Neuronal stem cell (in vitro differentiated cells): ENCODE results near the gene PSMD14.

Source experiments
- DNase-seq: peaks from one replicate; pipeline ENCODE4 v3.0.0-alpha.2; 2013; ENCODE audit warnings: low spot score
- H2AFZ ChIP-seq: one replicate; pipeline ENCODE4 v1.6.1; 2013; ENCODE audit warnings: mild to moderate bottlenecking, low read length, inconsistent platforms
- H2AK5ac ChIP-seq: 2 replicates; pipeline ENCODE4 v1.6.1; 2013; ENCODE audit warnings: low read depth, mild to moderate bottlenecking, inconsistent platforms, low read length, moderate library complexity, mixed read lengths
- H2BK120ac ChIP-seq: 2 replicates; pipeline ENCODE4 v1.6.1; 2013; ENCODE audit warnings: low read depth, mild to moderate bottlenecking, inconsistent platforms, low read length, moderate library complexity, mixed read lengths
- H2BK12ac ChIP-seq: one replicate; pipeline ENCODE4 v1.6.1; 2013; ENCODE audit warnings: low read length, inconsistent platforms
- H2BK15ac ChIP-seq: 2 replicates; pipeline ENCODE4 v1.6.1; 2013; ENCODE audit warnings: mild to moderate bottlenecking, low read length, inconsistent platforms, mixed read lengths
- H2BK5ac ChIP-seq: one replicate; pipeline ENCODE4 v1.6.1; 2013; ENCODE audit warnings: inconsistent platforms, mild to moderate bottlenecking, low read length, moderate library complexity
- H3K14ac ChIP-seq: one replicate; pipeline ENCODE4 v1.6.1; 2013; ENCODE audit warnings: low read length, inconsistent platforms
- H3K18ac ChIP-seq: 2 replicates; pipeline ENCODE4 v1.6.1; 2013; ENCODE audit warnings: low read length, inconsistent platforms
- H3K23ac ChIP-seq: 2 replicates; pipeline ENCODE4 v1.6.1; 2013; ENCODE audit warnings: low read depth, mild to moderate bottlenecking, mixed read lengths, low read length, inconsistent platforms; ENCODE audit not compliant: poor library complexity
- H3K27ac ChIP-seq: replicated peaks from 3 replicates; pipeline ENCODE4 v1.5.1; 2013; ENCODE audit warnings: low read length, inconsistent platforms
- H3K27me3 ChIP-seq, 3 experiments: 2 replicates each; pipeline ENCODE4 v1.6.1; 2013; ENCODE audit warnings: low read length in 3 of 3, mild to moderate bottlenecking in 2 of 3, inconsistent platforms in 1 of 3, low read depth in 1 of 3, mixed read lengths in 1 of 3, moderate library complexity in 1 of 3; ENCODE audit not compliant: control insufficient read depth in 3 of 3, insufficient read depth in 3 of 3
- H3K36me3 ChIP-seq, 2 donors: replicated peaks in 1 of 2; 2 replicates each; pipeline ENCODE4 v1.6.1; 2013; ENCODE audit warnings: low read length in 2 of 2; ENCODE audit not compliant: control insufficient read depth in 2 of 2, insufficient read depth in 2 of 2
- H3K4ac ChIP-seq: 2 replicates; pipeline ENCODE4 v1.6.1; 2013; ENCODE audit warnings: inconsistent platforms, mild to moderate bottlenecking, low read length, moderate library complexity
- H3K4me1 ChIP-seq, 2 donors: 1 replicate in 1 of 2; 2 replicates in 1 of 2; pipeline ENCODE4 v1.6.1; 2013; ENCODE audit warnings: low read length in 2 of 2, low read depth in 1 of 2; ENCODE audit not compliant: control insufficient read depth in 2 of 2, insufficient read depth in 1 of 2
- H3K4me2 ChIP-seq: one replicate; pipeline ENCODE4 v1.6.1; 2013; ENCODE audit warnings: mild to moderate bottlenecking, low read length, inconsistent platforms; ENCODE audit not compliant: insufficient read depth, poor library complexity, severe bottlenecking
- H3K4me3 ChIP-seq, 2 donors: 2 replicates each; pipeline ENCODE4 v1.5.1; 2013; ENCODE audit warnings: low read length in 2 of 2, mild to moderate bottlenecking in 2 of 2, inconsistent platforms in 1 of 2, moderate library complexity in 1 of 2
- H3K79me1 ChIP-seq: one replicate; pipeline ENCODE4 v1.6.1; 2013; ENCODE audit warnings: low read depth, mild to moderate bottlenecking, inconsistent platforms, low read length, moderate library complexity
- H3K9ac ChIP-seq: one replicate; pipeline ENCODE4 v1.6.1; 2013; ENCODE audit warnings: mild to moderate bottlenecking, low read depth, low read length, inconsistent platforms; ENCODE audit not compliant: poor library complexity
- H3K9me3 ChIP-seq, 2 donors: replicated peaks in 1 of 2; 2 replicates each; pipeline versions ENCODE3 to v1.6.1; 2013; ENCODE audit warnings: low read length in 2 of 2, mild to moderate bottlenecking in 2 of 2, inconsistent platforms in 1 of 2, low read depth in 1 of 2, mixed read lengths in 1 of 2, moderate library complexity in 1 of 2; ENCODE audit not compliant: control insufficient read depth in 2 of 2, insufficient read depth in 1 of 2
- H4K8ac ChIP-seq: one replicate; pipeline ENCODE4 v1.6.1; 2013; ENCODE audit warnings: low read depth, mild to moderate bottlenecking, inconsistent platforms, low read length, moderate library complexity
- H4K91ac ChIP-seq: one replicate; pipeline ENCODE4 v1.6.1; 2013; ENCODE audit warnings: low read length, low read depth, mild to moderate bottlenecking, inconsistent platforms; ENCODE audit not compliant: poor library complexity
- WGBS, 2 donors: extraction: QIAGEN DNeasy Blood & Tissue Kit; methylation state at CpG; one replicate each; pipeline ENCODE4 v1.1.7; 2013; ENCODE audit warnings: missing lambda C conversion rate in 2 of 2, mixed read lengths in 1 of 2; ENCODE audit not compliant: insufficient read length in 2 of 2, insufficient replicate concordance in 1 of 2; ENCODE audit errors: extremely low coverage in 2 of 2; 5-methylcytosine and 5-hydroxymethylcytosine counted together

Gene PSMD14

DNA sequence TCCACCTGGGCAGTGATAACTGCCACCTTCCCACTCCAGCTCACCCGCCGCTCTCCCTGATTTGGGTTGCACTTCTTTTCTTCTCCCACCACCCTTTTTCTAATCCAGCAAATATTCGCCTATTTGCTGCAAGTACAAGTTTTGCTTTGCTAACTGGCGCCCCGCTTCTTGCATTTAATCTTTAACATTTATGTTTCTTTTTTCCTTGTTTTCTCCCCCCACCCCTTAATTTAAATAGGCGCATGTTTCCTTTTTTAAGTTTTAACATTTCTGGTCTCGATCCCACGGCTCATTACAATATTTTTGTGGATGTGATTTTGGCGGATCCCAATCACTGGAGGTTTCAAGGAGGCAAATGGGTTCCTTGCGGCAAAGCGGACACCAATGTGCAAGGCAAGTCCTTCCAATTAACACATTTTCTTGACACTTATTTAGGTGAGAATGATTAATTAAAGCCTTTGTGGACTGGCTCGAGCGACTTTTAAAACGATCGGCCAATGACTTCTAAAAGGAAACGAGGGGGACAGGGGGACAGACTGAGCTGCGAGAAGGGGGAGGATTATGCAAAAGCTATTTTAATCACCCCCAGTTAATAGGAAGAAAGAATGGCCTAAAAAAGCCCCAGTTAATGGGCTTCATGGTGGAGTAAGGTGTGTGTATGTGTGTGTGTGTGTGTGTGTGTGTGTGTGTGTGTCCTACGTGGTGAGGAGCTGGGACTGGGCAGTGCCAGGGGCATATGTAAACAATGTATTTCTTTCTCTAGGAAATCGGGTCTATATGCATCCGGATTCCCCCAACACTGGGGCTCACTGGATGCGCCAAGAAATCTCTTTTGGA lies 109.4 kb downstream of the PSMD14 start:
- H3K14ac ChIP-seq, result no peak overlapping the region

DNA sequence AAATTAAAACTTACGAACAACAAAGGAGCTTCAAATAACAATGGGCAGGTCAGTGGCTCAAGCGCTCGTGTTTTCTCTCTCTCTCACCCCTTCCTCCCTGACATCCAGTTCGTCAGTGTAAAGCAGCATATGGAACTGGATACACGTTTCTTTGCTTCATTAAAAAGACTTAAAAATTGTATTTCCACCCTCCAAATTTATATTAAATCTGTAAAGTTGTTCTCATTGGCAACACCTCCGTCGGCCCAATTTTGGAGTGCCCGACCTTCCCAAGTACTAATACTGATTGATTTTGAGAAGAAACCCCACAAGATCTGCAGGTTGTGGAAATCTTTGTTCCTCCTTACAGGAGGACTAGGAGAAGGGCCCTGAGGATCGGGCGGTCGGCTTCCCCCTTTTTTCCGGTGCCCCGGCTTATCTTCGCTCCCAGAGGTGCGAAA lies 110.1 kb downstream of the PSMD14 start:
- WGBS, 2 donors, result no CpG with 5 or more reads among the region's 15 CpGs
- H3K4me2 ChIP-seq, result no peak overlapping the region
- no peak overlapping the region for H4K8ac ChIP-seq
- H3K4me3 ChIP-seq, result no peak overlapping the region
- H3K18ac ChIP-seq, result no peak overlapping the region
- no peaks in the 10 kb centered on the region for H3K9me3 ChIP-seq
- H3K9ac ChIP-seq, result no peak overlapping the region
- no peak overlapping the region for H3K27ac ChIP-seq
- H3K36me3 ChIP-seq, result no peaks in the 10 kb centered on the region
- peak overlapping the region; percentile 91 for H2AFZ ChIP-seq
- no peak overlapping the region for H3K4ac ChIP-seq
- no peak overlapping the region for H3K14ac ChIP-seq
- H2BK120ac ChIP-seq, result no peak overlapping the region
- H2BK12ac ChIP-seq, result no peak overlapping the region
- no peak overlapping the region for H2AK5ac ChIP-seq
- no peaks in the 10 kb centered on the region for H3K79me1 ChIP-seq
- no peak overlapping the region for H2BK15ac ChIP-seq
- H3K23ac ChIP-seq, result no peak overlapping the region
- no peak for DNase-seq
- peaks cover 6 to 15% of the 10 kb centered on the region in 2 donors for H3K4me1 ChIP-seq
- no peak overlapping the region for H2BK5ac ChIP-seq
- peaks cover 36 to 99% (median 96%) of the 10 kb centered on the region in 3 experiments for H3K27me3 ChIP-seq
- H4K91ac ChIP-seq, result no peak overlapping the region

More for the DNA sequence above, 109.4 kb downstream of the PSMD14 start:
- peak; percentile 18 for DNase-seq
- Histone ChIP-seq H3K23ac (no peak overlapping the region), H3K27me3 (peaks cover 32 to 99% (median 94%) of the 10 kb centered on the region in 3 experiments), H2BK120ac (no peak overlapping the region), H3K79me1 (no peaks in the 10 kb centered on the region), H3K36me3 (no peaks in the 10 kb centered on the region), H3K9ac (no peak overlapping the region), H3K4me3 (no peak overlapping the region), H2AFZ (no peak overlapping the region), H2AK5ac (no peak overlapping the region), H2BK5ac (no peak overlapping the region), H4K91ac (no peak overlapping the region), H2BK15ac (no peak overlapping the region), H2BK12ac (no peak overlapping the region), H3K4me1 (peaks cover 6 to 14% of the 10 kb centered on the region in 2 donors), H4K8ac (no peak overlapping the region), H3K27ac (no peak overlapping the region), H3K18ac (no peak overlapping the region), H3K9me3 (no peaks in the 10 kb centered on the region), H3K4ac (no peak overlapping the region), H3K4me2 (no peak overlapping the region)
- no CpG with 5 or more reads among the region's 21 CpGs for WGBS, 2 donors

DNA sequence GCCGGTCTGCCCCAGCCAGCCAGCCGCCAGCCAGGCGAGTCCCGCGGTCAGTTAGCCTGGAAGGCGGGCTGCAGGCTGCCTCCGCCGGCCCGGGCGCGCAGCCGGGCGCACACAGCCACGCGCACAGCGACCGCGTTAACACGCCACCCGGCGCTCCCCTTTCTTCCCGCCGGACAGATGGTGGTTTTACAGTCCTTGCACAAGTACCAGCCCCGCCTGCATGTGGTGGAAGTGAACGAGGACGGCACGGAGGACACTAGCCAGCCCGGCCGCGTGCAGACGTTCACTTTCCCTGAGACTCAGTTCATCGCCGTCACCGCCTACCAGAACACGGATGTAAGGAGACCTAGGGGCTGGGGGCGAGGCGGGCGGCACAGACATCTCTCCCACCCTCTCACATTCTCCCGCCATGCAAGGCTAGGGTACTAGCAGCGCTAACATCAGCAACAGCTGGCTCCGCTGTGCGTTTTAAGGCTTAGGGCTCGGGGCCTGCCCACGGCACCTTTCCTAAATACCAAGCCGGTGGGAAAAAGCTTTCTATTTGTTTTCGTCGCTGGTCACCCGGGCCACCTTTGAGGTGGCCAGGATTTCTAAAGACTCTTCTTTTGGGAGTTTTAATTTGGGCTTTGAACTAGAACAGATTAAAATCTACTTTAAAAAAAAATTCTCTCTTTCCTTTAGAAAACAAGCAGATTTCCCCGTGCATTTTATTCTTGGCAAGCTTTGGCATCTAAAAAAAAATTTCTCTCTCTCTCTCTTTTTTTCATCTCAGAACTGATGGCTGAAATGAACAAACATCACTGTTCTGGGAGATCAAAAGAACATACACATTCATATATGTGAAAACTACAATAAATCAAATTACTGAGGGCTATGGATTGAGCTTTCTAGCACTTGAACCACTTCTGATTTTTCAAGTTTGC lies 110.8 kb downstream of the PSMD14 start:
- H3K79me1 ChIP-seq, result no peaks in the 10 kb centered on the region
- no peak overlapping the region for H2BK12ac ChIP-seq
- H2BK120ac ChIP-seq, result no peak overlapping the region
- peak overlapping the region; percentile 91 for H2AFZ ChIP-seq
- H3K23ac ChIP-seq, result no peak overlapping the region
- H2AK5ac ChIP-seq, result no peak overlapping the region
- H3K27me3 ChIP-seq, result peaks cover 41 to 100% (median 96%) of the 10 kb centered on the region in 3 experiments
- H3K4ac ChIP-seq, result no peak overlapping the region
- peak overlapping the region; percentile 18 to 67 for H3K4me3 ChIP-seq
- DNase-seq, result peak; percentile 59
- peaks cover 4 to 17% of the 10 kb centered on the region in 2 donors for H3K4me1 ChIP-seq
- no peak overlapping the region for H4K8ac ChIP-seq
- no peak overlapping the region for H2BK15ac ChIP-seq
- no peak overlapping the region for H3K9ac ChIP-seq
- H4K91ac ChIP-seq, result no peak overlapping the region
- H3K18ac ChIP-seq, result peak overlapping the region; percentile 38
- WGBS, 2 donors, result no CpG with 5 or more reads among the region's 49 CpGs
- H3K4me2 ChIP-seq, result peak overlapping the region; percentile 37
- no peak overlapping the region for H3K14ac ChIP-seq
- no peak overlapping the region for H2BK5ac ChIP-seq
- no peaks in the 10 kb centered on the region for H3K9me3 ChIP-seq
- no peaks in the 10 kb centered on the region for H3K36me3 ChIP-seq
- no peak overlapping the region for H3K27ac ChIP-seq
